Activated naive CD4-positive, alpha-beta T cell treated with anti-CD3 and anti-CD28 coated beads for 36 hours (primary cell): Measurements from ENCODE around the gene ARHGEF4. TPM values are rescaled to one million over a fixed set of nuclear protein-coding genes. Genes with fewer than 3 reads are reported as not detected.

ENCODE experiments used
- CTCF ChIA-PET: fragments of 350-600 bp; sonication (Branson Sonifier 250); formaldehyde crosslinking; loops from one replicate; lab custom pipeline; 2021; ENCODE audit warnings: antibody characterized with exemption; lab: Charles Lee
- DNase-seq: peaks from one replicate; pipeline ENCODE4 v3.0.0-alpha.2; 2020
- H3K27ac Mint-ChIP-seq: one replicate; pipeline ENCODE4 v1.8.0; 2021; ENCODE audit warnings: mild to moderate bottlenecking, mixed read lengths
- H3K27me3 Mint-ChIP-seq: one replicate; pipeline ENCODE4 v1.8.0; 2021; ENCODE audit warnings: low read depth, mixed read lengths
- H3K36me3 Mint-ChIP-seq: one replicate; pipeline ENCODE4 v1.8.0; 2021; ENCODE audit warnings: low read depth, mixed read lengths
- H3K4me1 Mint-ChIP-seq: one replicate; pipeline ENCODE4 v1.8.0; 2021; ENCODE audit warnings: low read depth, mixed read lengths
- H3K4me3 Mint-ChIP-seq: one replicate; pipeline ENCODE4 v1.8.0; 2021; ENCODE audit warnings: mild to moderate bottlenecking, moderate library complexity, mixed read lengths
- H3K9me3 Mint-ChIP-seq: one replicate; pipeline ENCODE4 v1.8.0; 2021; ENCODE audit warnings: mixed read lengths
- intact Hi-C: fragments of 100-400 bp; cut with micrococcal nuclease; formaldehyde crosslinking; loops from one replicate; pipeline ENCODE4 v1.15.1; 2023
- total RNA-seq, 2 experiments: library from RNA; stranded (reverse); gene quantifications; one replicate each; pipeline ENCODE4 v1.2.3, GENCODE V29; 2021

ARHGEF4 gene
- total RNA-seq, 2 experiments from 2014 or later = 2.6 to 3.3 TPM

- no peak for DNase-seq
- Mint-ChIP-seq H3K9me3 (no peaks in the 10 kb centered on the region), H3K4me3 (no peak overlapping the region), H3K4me1 (no peaks in the 10 kb centered on the region), H3K27me3 (no peaks in the 10 kb centered on the region), H3K36me3 (peaks cover 43% of the 10 kb centered on the region), H3K27ac (no peak overlapping the region)
- CTCF ChIA-PET = no interaction called here
- intact Hi-C loops = no loop called here
Observed at GRCh38 chr2:131052741-131053263, 216.1 kb downstream of the ARHGEF4 start.

- Mint-ChIP-seq H3K27me3 (no peaks in the 10 kb centered on the region), H3K27ac (no peak overlapping the region), H3K4me1 (peaks cover 2% of the 10 kb centered on the region), H3K36me3 (peaks cover 42% of the 10 kb centered on the region), H3K4me3 (no peak overlapping the region), H3K9me3 (no peaks in the 10 kb centered on the region)
- DNase-seq = no peak
- CTCF ChIA-PET = interaction anchor here (1.1 kb wide), 1 partner anchor 11 kb away, joined by 3 read pairs; no protein-coding TSS in a partner anchor
- intact Hi-C loops = no loop called here
Observed at GRCh38 chr2:131054488-131054887, 217.8 kb downstream of the ARHGEF4 start.

GRCh38 chr2:131055169-131056065 is 218.7 kb downstream of the ARHGEF4 start:
- H3K27me3 Mint-ChIP-seq = no peaks in the 10 kb centered on the region
- peaks cover 37% of the 10 kb centered on the region for H3K36me3 Mint-ChIP-seq
- no peak for DNase-seq
- H3K4me1 Mint-ChIP-seq = peaks cover 4% of the 10 kb centered on the region
- CTCF ChIA-PET = no interaction called here
- no peak overlapping the region for H3K27ac Mint-ChIP-seq
- intact Hi-C loops = no loop called here
- H3K4me3 Mint-ChIP-seq = no peak overlapping the region
- H3K9me3 Mint-ChIP-seq = no peaks in the 10 kb centered on the region

- Mint-ChIP-seq H3K9me3 (no peaks in the 10 kb centered on the region), H3K27ac (no peak overlapping the region), H3K27me3 (no peaks in the 10 kb centered on the region), H3K4me3 (no peak overlapping the region), H3K4me1 (peaks cover 8% of the 10 kb centered on the region), H3K36me3 (peaks cover 33% of the 10 kb centered on the region)
- intact Hi-C loops = no loop called here
- DNase-seq = no peak
- CTCF ChIA-PET = no interaction called here
Observed at GRCh38 chr2:131056204-131056931, 219.7 kb downstream of the ARHGEF4 start.

GRCh38 chr2:131056932-131057287 is 220.2 kb downstream of the ARHGEF4 start:
- no peak for DNase-seq
- CTCF ChIA-PET = no interaction called here
- Mint-ChIP-seq H3K9me3 (no peaks in the 10 kb centered on the region), H3K36me3 (peaks cover 27% of the 10 kb centered on the region), H3K27ac (no peak overlapping the region), H3K27me3 (no peaks in the 10 kb centered on the region), H3K4me1 (peaks cover 10% of the 10 kb centered on the region), H3K4me3 (no peak overlapping the region)
- intact Hi-C loops = no loop called here

GRCh38 chr2:131058214-131058843 is 221.6 kb downstream of the ARHGEF4 start:
- intact Hi-C loops = no loop called here
- H3K27ac Mint-ChIP-seq = peak overlapping the region; percentile 15
- H3K4me1 Mint-ChIP-seq = peaks cover 15% of the 10 kb centered on the region
- H3K9me3 Mint-ChIP-seq = no peaks in the 10 kb centered on the region
- no peaks in the 10 kb centered on the region for H3K27me3 Mint-ChIP-seq
- no peak for DNase-seq
- CTCF ChIA-PET = no interaction called here
- H3K36me3 Mint-ChIP-seq = peaks cover 17% of the 10 kb centered on the region
- no peak overlapping the region for H3K4me3 Mint-ChIP-seq

GRCh38 chr2:131058920-131059319 is 222.2 kb downstream of the ARHGEF4 start:
- intact Hi-C loops = no loop called here
- Mint-ChIP-seq H3K27me3 (no peaks in the 10 kb centered on the region), H3K27ac (no peak overlapping the region), H3K4me1 (peaks cover 17% of the 10 kb centered on the region), H3K4me3 (no peak overlapping the region), H3K9me3 (no peaks in the 10 kb centered on the region), H3K36me3 (peaks cover 17% of the 10 kb centered on the region)
- no peak for DNase-seq
- CTCF ChIA-PET = no interaction called here

- peaks cover 19% of the 10 kb centered on the region for H3K36me3 Mint-ChIP-seq
- H3K27ac Mint-ChIP-seq = no peak overlapping the region
- intact Hi-C loops = no loop called here
- H3K4me1 Mint-ChIP-seq = peaks cover 36% of the 10 kb centered on the region
- CTCF ChIA-PET = no interaction called here
- H3K27me3 Mint-ChIP-seq = no peaks in the 10 kb centered on the region
- DNase-seq = no peak
- H3K4me3 Mint-ChIP-seq = no peak overlapping the region
- no peaks in the 10 kb centered on the region for H3K9me3 Mint-ChIP-seq
Observed at GRCh38 chr2:131063501-131064283, 227.0 kb downstream of the ARHGEF4 start.

GRCh38 chr2:131064589-131065512 is 228.1 kb downstream of the ARHGEF4 start:
- CTCF ChIA-PET = interaction anchor here (0.6 kb wide), 1 partner anchor 374 kb away, joined by 3 read pairs; no protein-coding TSS in a partner anchor
- H3K36me3 Mint-ChIP-seq = peaks cover 22% of the 10 kb centered on the region
- intact Hi-C loops = no loop called here

GRCh38 chr2:131067465-131068125 is 230.9 kb downstream of the ARHGEF4 start:
- DNase-seq = no peak
- H3K36me3 Mint-ChIP-seq = peaks cover 37% of the 10 kb centered on the region
- H3K27me3 Mint-ChIP-seq = no peaks in the 10 kb centered on the region
- no peak overlapping the region for H3K4me3 Mint-ChIP-seq
- CTCF ChIA-PET = interaction anchor here (0.9 kb wide), 1 partner anchor 26 kb away, joined by 3 read pairs; no protein-coding TSS in a partner anchor
- H3K27ac Mint-ChIP-seq = no peak overlapping the region
- H3K9me3 Mint-ChIP-seq = no peaks in the 10 kb centered on the region
- H3K4me1 Mint-ChIP-seq = peaks cover 28% of the 10 kb centered on the region
- intact Hi-C loops = no loop called here

More at GRCh38 chr2:131064589-131065512, 228.1 kb downstream of the ARHGEF4 start:
- no peak for DNase-seq
- Mint-ChIP-seq H3K4me3 (no peak overlapping the region), H3K27me3 (no peaks in the 10 kb centered on the region), H3K4me1 (peaks cover 35% of the 10 kb centered on the region), H3K9me3 (no peaks in the 10 kb centered on the region), H3K27ac (no peak overlapping the region)
